ENCODE data around the gene DKK2. TPM values are rescaled to one million over a fixed set of nuclear protein-coding genes. Genes with fewer than 3 reads are reported as not detected.

DKK2 gene
- total and polyA plus RNA-seq, 2 of the 13 experiments (the other 11 are each of a cell fraction or from before 2014, with no cell fraction given), result not detected

- no peak for TF ChIP-seq MAFK (conservative IDR thresholded peaks at IDR 0.05 in 1 of 2, IDR thresholded peaks at IDR 0.05 in 1 of 2; ENCODE audit: low read length in 2 of 2)
- no peak for TF ChIP-seq ZNF710 (CRISPR knock-in tag; IDR thresholded peaks at IDR 0.05; ENCODE audit: borderline replicate concordance)
- TF ChIP-seq ZNF615 (CRISPR knock-in tag; IDR thresholded peaks at IDR 0.05; ENCODE audit: borderline replicate concordance), result no peak
- TF ChIP-seq ZSCAN22 (CRISPR knock-in tag; IDR thresholded peaks at IDR 0.05), result no peak
- no peak for TF ChIP-seq HDAC1 (CRISPR knock-in tag; IDR thresholded peaks at IDR 0.05)
- TF ChIP-seq ZNF253 (CRISPR knock-in tag; IDR thresholded peaks at IDR 0.05; ENCODE audit: borderline replicate concordance), result no peak
- no peak for TF ChIP-seq SP4 (CRISPR knock-in tag; IDR thresholded peaks at IDR 0.05)
- TF ChIP-seq MATR3 (CRISPR knock-in tag; IDR thresholded peaks at IDR 0.05), result no peak
- TF ChIP-seq, protein P1, sequence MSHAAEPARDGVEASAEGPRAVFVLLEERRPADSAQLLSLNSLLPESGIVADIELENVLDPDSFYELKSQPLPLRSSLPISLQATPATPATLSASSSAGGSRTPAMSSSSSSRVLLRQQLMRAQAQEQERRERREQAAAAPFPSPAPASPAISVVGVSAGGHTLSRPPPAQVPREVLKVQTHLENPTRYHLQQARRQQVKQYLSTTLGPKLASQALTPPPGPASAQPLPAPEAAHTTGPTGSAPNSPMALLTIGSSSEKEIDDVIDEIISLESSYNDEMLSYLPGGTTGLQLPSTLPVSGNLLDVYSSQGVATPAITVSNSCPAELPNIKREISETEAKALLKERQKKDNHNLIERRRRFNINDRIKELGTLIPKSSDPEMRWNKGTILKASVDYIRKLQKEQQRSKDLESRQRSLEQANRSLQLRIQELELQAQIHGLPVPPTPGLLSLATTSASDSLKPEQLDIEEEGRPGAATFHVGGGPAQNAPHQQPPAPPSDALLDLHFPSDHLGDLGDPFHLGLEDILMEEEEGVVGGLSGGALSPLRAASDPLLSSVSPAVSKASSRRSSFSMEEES (CRISPR knock-in tag; IDR thresholded peaks at IDR 0.05), result no peak
- no peak for TF ChIP-seq ZNF205 (CRISPR knock-in tag; IDR thresholded peaks at IDR 0.05)
These were observed 49.6 kb downstream of the DKK2 start (continued) for GRCh38 chr4:106986486-106986885.

DNA sequence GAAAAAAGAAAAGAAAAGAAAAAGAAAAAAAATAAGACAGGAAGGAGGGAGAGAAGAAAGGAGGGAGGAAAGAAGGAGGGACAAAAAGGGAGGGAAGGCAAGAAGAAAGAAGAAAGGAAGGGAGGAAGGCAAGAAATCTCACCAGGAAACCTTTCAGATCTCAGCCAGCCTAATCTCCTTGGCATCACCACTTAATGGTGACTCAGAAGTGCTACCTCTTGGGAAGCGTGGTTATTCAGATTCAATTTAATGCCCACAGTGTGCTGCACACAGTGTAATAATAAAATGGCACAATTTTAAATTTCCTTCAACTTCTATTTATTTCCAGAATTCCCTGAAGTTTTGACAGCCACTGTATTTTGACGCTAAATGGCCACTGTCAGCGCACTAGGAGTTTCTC lies 50.3 kb downstream of the DKK2 start:
- Histone ChIP-seq H3K36me3 (replicated peaks in 1 of 2; ENCODE audit: control insufficient read depth in 1 of 2, insufficient read depth in 2 of 2, low read length in 2 of 2) (no peaks in the 10 kb centered on the region), H3K79me2 (ENCODE audit: insufficient read depth, low read length) (no peaks in the 10 kb centered on the region), H3K27ac (ENCODE audit: extremely low read length, insufficient read depth, low read length) (no peak overlapping the region), H3K9ac (ENCODE audit: insufficient read depth, low read depth, low read length) (no peak overlapping the region), H3K4me2 (ENCODE audit: low read depth, low read length) (no peak overlapping the region), H3K9me3 (ENCODE audit: low read length) (no peaks in the 10 kb centered on the region), H3K4me1 (ENCODE audit: insufficient read depth, low read length) (no peaks in the 10 kb centered on the region), H4K20me1 (ENCODE audit: insufficient read depth, low read length) (no peaks in the 10 kb centered on the region), H2AFZ (ENCODE audit: low read length) (no peak overlapping the region), H3K27me3 (ENCODE audit: control insufficient read depth in 1 of 2, insufficient read depth in 2 of 2, low read length in 2 of 2) (no peaks in the 10 kb centered on the region; a peak in 1 of 5 replicates), H3K4me3 (replicated peaks in 1 of 3; ENCODE audit: insufficient read depth in 1 of 3, low read depth in 2 of 3, low read length in 3 of 3) (no peak overlapping the region)
- DNase-seq (ENCODE audit: low spot score) (no peak), FAIRE-seq (no peak), ATAC-seq (no peak)
- in situ Hi-C loops (cut with HindIII; ENCODE audit: extremely low pct_ligation_motif_present, low pct_unique_long_range_greater_than_20kb) (no loop called here), intact Hi-C loops (cut with micrococcal nuclease; ENCODE audit: unreplicated experiment) (no loop called here)
- BruUV-seq (replicated peaks), result no TSS peak
- POLR2A ChIA-PET, result no interaction called here
- CTCF ChIA-PET (ENCODE audit: low intra/inter-chr PET ratio, low total read pairs), result no interaction called here
- TF ChIP-seq ZNF446 (CRISPR knock-in tag; IDR thresholded peaks at IDR 0.05), result no peak
- no peak for TF ChIP-seq GPBP1L1 (CRISPR knock-in tag; IDR thresholded peaks at IDR 0.05)
- TF ChIP-seq, protein P2, sequence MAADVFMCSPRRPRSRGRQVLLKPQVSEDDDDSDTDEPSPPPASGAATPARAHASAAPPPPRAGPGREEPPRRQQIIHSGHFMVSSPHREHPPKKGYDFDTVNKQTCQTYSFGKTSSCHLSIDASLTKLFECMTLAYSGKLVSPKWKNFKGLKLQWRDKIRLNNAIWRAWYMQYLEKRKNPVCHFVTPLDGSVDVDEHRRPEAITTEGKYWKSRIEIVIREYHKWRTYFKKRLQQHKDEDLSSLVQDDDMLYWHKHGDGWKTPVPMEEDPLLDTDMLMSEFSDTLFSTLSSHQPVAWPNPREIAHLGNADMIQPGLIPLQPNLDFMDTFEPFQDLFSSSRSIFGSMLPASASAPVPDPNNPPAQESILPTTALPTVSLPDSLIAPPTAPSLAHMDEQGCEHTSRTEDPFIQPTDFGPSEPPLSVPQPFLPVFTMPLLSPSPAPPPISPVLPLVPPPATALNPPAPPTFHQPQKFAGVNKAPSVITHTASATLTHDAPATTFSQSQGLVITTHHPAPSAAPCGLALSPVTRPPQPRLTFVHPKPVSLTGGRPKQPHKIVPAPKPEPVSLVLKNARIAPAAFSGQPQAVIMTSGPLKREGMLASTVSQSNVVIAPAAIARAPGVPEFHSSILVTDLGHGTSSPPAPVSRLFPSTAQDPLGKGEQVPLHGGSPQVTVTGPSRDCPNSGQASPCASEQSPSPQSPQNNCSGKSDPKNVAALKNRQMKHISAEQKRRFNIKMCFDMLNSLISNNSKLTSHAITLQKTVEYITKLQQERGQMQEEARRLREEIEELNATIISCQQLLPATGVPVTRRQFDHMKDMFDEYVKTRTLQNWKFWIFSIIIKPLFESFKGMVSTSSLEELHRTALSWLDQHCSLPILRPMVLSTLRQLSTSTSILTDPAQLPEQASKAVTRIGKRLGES (CRISPR knock-in tag; IDR thresholded peaks at IDR 0.05; ENCODE audit: borderline replicate concordance), result no peak
- WGBS (ENCODE audit: low lambda C conversion rate), result 60% methylated on average over 3 of the region's 3 CpGs
